HepG2 (cell line): ENCODE results near the gene NDUFS7. TPM values are rescaled to one million over a fixed set of nuclear protein-coding genes. Genes with fewer than 3 reads are reported as not detected.

Experiments
- ASH2L ChIP-seq: fragments of 300-600, 200-600 bp; sonication (generic); IDR thresholded peaks from 2 replicates; pipeline ENCODE4 v1.7.0; 2017; ENCODE audit warnings: low read depth, mild to moderate bottlenecking, moderate library complexity, mixed read lengths, low read length; ENCODE audit not compliant: insufficient read length
- ATF7 ChIP-seq, 2 experiments: fragments of 450-650 bp in 1 of 2; sonication (generic) in 1 of 2; formaldehyde crosslinking in 1 of 2; IDR thresholded peaks; 2 replicates each; pipeline versions ENCODE4 v1.4.0 to v1.6.1; 2016 to 2020; ENCODE audit warnings: antibody characterized with exemption in 1 of 2, mild to moderate bottlenecking in 1 of 2, missing genetic modification reagents in 1 of 2
- CBFB ChIP-seq: sonication (generic); formaldehyde crosslinking; IDR thresholded peaks from 2 replicates; pipeline ENCODE4 v1.4.0; 2020; ENCODE audit warnings: missing genetic modification reagents
- DR1 ChIP-seq: sonication (generic); formaldehyde crosslinking; IDR thresholded peaks from 2 replicates; pipeline ENCODE4 v1.8.0; 2021; ENCODE audit warnings: mild to moderate bottlenecking, missing genetic modification reagents, inconsistent platforms
- ELF3 ChIP-seq: IDR thresholded peaks from 2 replicates; pipeline ENCODE4 v1.6.1; 2016; ENCODE audit warnings: missing genetic modification reagents, missing compliant biosample characterization
- FOXK2 ChIP-seq: fragments of 450-650 bp; IDR thresholded peaks from 2 replicates; pipeline ENCODE4 v1.6.1; 2016
- HMGA1 ChIP-seq: sonication (generic); formaldehyde crosslinking; conservative IDR thresholded peaks from 2 replicates; pipeline ENCODE4 v1.4.0; 2020; ENCODE audit warnings: missing genetic modification reagents
- IRX3 ChIP-seq: sonication (generic); formaldehyde crosslinking; IDR thresholded peaks from 2 replicates; pipeline ENCODE4 v1.8.1; 2023; ENCODE audit warnings: mild to moderate bottlenecking, low read depth, missing genetic modification reagents, borderline replicate concordance
- MXI1 ChIP-seq: IDR thresholded peaks from 3 replicates; pipeline ENCODE4 v1.6.1; 2012; ENCODE audit warnings: low read depth, low read length, inconsistent platforms, borderline replicate concordance
- NCOR1 ChIP-seq: fragments of 200-600 bp; sonication (generic); IDR thresholded peaks from 2 replicates; pipeline ENCODE4 v1.7.0; 2017; ENCODE audit warnings: antibody characterized with exemption, low read length, borderline replicate concordance
- NFKBIZ ChIP-seq: IDR thresholded peaks from 2 replicates; pipeline ENCODE4 v1.6.1; 2018; ENCODE audit warnings: missing genetic modification reagents, missing compliant biosample characterization
- PHF8 ChIP-seq: sonication (generic); formaldehyde crosslinking; IDR thresholded peaks from 2 replicates; pipeline ENCODE4 v1.5.0; 2020; ENCODE audit warnings: missing genetic modification reagents
- POLR2AphosphoS5 ChIP-seq: IDR thresholded peaks from 2 replicates; pipeline ENCODE4 v1.6.1; 2012; ENCODE audit warnings: low read depth, low read length
- SNAI1 ChIP-seq: sonication (generic); formaldehyde crosslinking; IDR thresholded peaks from 2 replicates; pipeline ENCODE4 v1.5.0; 2020; ENCODE audit warnings: mild to moderate bottlenecking, missing genetic modification reagents, borderline replicate concordance
- SOX13 ChIP-seq, 3 experiments: fragments of 450-650 bp in 1 of 3; sonication (generic) in 1 of 3; formaldehyde crosslinking in 1 of 3; IDR thresholded peaks in 2 of 3; conservative IDR thresholded peaks in 1 of 3; 2 replicates each; pipeline versions ENCODE4 v1.5.0 to v1.6.1; 2016 to 2020; ENCODE audit warnings: antibody characterized with exemption in 1 of 3, mild to moderate bottlenecking in 1 of 3, missing compliant biosample characterization in 1 of 3, missing genetic modification reagents in 1 of 3, moderate library complexity in 1 of 3
- SP1 ChIP-seq, 2 experiments: fragments of 450-650 bp in 1 of 2; sonication (generic) in 1 of 2; formaldehyde crosslinking in 1 of 2; IDR thresholded peaks; 2 replicates each; pipeline versions ENCODE4 v1.4.0 to v1.6.1; 2016 to 2020; ENCODE audit warnings: missing genetic modification reagents in 1 of 2
- TMF1 ChIP-seq: sonication (generic); formaldehyde crosslinking; IDR thresholded peaks from 2 replicates; pipeline ENCODE4 v1.8.1; 2022; ENCODE audit warnings: low read depth, missing genetic modification reagents
- ZFP41 ChIP-seq: sonication (generic); formaldehyde crosslinking; IDR thresholded peaks from 2 replicates; pipeline ENCODE4 v1.4.0; 2020; ENCODE audit warnings: mild to moderate bottlenecking, missing genetic modification reagents, borderline replicate concordance
- ZNF234 ChIP-seq: sonication (generic); formaldehyde crosslinking; conservative IDR thresholded peaks from 2 replicates; pipeline ENCODE4 v1.5.1; 2020; ENCODE audit warnings: mild to moderate bottlenecking, missing genetic modification reagents
- ZNF552 ChIP-seq: sonication (generic); formaldehyde crosslinking; IDR thresholded peaks from 2 replicates; pipeline ENCODE4 v1.9.0; 2022; ENCODE audit warnings: missing genetic modification reagents, mild to moderate bottlenecking, borderline replicate concordance
- ZNF780A ChIP-seq: sonication (generic); formaldehyde crosslinking; IDR thresholded peaks from 2 replicates; pipeline ENCODE4 v1.8.0; 2022; ENCODE audit warnings: mild to moderate bottlenecking, missing genetic modification reagents, moderate library complexity
- ZZZ3 ChIP-seq: sonication (generic); formaldehyde crosslinking; IDR thresholded peaks from 2 replicates; pipeline ENCODE4 v1.4.0; 2020; ENCODE audit warnings: missing genetic modification reagents, mild to moderate bottlenecking, borderline replicate concordance
- polyA plus RNA-seq, 8 experiments: library from polyadenylated mRNA; depleted of rRNA in 3 of 8; stranded (reverse) in 7 of 8; unstranded in 1 of 8; fragments of >200 nt; fragmentation: Illumina TruSeq in 4 of 8; extraction: Trizol in 4 of 8; gene quantifications; 2 replicates each; pipeline versions ENCODE4 v1.2.1 to v1.2.3, GENCODE V29; 2011 to 2016; ENCODE audit warnings: low read depth in 4 of 8, missing spikeins in 1 of 8, mixed read lengths in 1 of 8; ENCODE audit not compliant: insufficient read depth in 1 of 8
- total RNA-seq, 5 experiments: library from RNA; depleted of rRNA; stranded (reverse); fragments of >200 nt; fragmentation: Illumina TruSeq; extraction: Trizol; gene quantifications; 2 replicates each; pipeline ENCODE4 v1.2.3, GENCODE V29; 2016; ENCODE audit warnings: low read depth in 1 of 5
- TF ChIP-seq, protein P1 (sequence below): sonication (generic); formaldehyde crosslinking; IDR thresholded peaks from 2 replicates; pipeline ENCODE4 v1.4.0; 2020; ENCODE audit warnings: missing genetic modification reagents, borderline replicate concordance
- TF ChIP-seq, protein P2 (sequence below): sonication (generic); formaldehyde crosslinking; IDR thresholded peaks from 2 replicates; pipeline ENCODE4 v1.4.0; 2020; ENCODE audit warnings: missing genetic modification reagents

The NDUFS7 gene
- total and polyA plus RNA-seq, 2 of the 13 experiments (the other 11 are each of a cell fraction or from before 2014, with no cell fraction given) = 34.3 to 66.9 TPM

DNA sequence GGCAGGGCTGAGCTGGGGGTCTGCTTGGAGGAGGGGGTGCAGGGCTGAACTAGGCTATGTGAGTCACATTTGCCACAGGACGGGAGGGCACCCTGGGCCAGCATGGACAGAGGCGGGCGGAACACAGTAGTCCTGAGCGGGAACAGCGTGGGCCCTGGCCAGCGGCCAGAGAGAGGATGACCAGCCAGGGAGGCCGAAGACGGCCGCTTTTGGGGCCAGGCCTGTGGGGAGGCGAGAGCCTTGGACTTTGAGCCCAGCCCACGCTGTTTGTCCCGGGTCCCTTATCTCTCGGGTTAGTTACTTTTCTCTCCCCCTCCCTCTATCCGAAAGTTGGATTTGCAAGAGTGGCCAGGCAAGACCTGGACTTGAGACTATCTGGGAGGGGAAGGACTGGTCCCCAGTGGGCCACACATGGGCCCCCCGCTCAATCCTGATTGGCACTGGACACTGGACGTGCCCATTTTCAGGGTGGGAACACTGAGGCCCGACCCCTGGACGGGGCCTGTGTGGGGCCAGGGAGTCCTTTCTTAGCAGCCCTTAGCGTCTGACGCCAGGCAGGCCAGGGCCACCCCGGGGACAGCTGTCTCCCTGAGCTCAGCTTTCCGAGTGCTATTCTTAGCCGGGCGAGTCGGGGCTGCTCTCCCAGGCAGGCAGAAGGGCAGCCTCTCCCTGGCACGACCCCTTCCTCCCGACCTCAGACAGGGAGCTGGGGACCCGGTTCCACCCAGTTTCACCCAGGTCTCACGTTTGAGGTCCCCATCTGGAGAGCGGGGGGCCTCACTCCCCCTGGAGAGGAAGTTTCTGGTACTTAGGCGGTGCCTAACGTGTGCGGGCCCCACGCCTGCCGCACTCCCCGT, 16.8 kb downstream of the NDUFS7 start (continued):
- TF ChIP-seq NCOR1 = peak; percentile 86
- peak; percentile 27; the same call in 1 of the 2 replicates for TF ChIP-seq ZNF552 (CRISPR knock-in tag)
- no peak for TF ChIP-seq FOXK2
- TF ChIP-seq SOX13 (IDR thresholded peaks at IDR 0.05) = no peak
- TF ChIP-seq SOX13 (CRISPR knock-in tag; conservative IDR thresholded peaks at IDR 0.05 in 1 of 2, IDR thresholded peaks at IDR 0.05 in 1 of 2) = peak in 1 of 2 experiments; percentile 64; a peak in 2 of 4 replicates
- no peak for TF ChIP-seq IRX3 (CRISPR knock-in tag)
- TF ChIP-seq POLR2AphosphoS5 = peak; percentile 54; the same call in 1 of the 2 replicates
- TF ChIP-seq, protein P1, sequence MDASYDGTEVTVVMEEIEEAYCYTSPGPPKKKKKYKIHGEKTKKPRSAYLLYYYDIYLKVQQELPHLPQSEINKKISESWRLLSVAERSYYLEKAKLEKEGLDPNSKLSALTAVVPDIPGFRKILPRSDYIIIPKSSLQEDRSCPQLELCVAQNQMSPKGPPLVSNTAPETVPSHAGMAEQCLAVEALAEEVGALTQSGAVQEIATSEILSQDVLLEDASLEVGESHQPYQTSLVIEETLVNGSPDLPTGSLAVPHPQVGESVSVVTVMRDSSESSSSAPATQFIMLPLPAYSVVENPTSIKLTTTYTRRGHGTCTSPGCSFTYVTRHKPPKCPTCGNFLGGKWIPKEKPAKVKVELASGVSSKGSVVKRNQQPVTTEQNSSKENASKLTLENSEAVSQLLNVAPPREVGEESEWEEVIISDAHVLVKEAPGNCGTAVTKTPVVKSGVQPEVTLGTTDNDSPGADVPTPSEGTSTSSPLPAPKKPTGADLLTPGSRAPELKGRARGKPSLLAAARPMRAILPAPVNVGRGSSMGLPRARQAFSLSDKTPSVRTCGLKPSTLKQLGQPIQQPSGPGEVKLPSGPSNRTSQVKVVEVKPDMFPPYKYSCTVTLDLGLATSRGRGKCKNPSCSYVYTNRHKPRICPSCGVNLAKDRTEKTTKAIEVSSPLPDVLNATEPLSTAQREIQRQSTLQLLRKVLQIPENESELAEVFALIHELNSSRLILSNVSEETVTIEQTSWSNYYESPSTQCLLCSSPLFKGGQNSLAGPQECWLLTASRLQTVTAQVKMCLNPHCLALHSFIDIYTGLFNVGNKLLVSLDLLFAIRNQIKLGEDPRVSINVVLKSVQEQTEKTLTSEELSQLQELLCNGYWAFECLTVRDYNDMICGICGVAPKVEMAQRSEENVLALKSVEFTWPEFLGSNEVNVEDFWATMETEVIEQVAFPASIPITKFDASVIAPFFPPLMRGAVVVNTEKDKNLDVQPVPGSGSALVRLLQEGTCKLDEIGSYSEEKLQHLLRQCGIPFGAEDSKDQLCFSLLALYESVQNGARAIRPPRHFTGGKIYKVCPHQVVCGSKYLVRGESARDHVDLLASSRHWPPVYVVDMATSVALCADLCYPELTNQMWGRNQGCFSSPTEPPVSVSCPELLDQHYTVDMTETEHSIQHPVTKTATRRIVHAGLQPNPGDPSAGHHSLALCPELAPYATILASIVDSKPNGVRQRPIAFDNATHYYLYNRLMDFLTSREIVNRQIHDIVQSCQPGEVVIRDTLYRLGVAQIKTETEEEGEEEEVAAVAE (CRISPR knock-in tag) = no peak; the same call in 1 of the 2 replicates
- TF ChIP-seq DR1 (CRISPR knock-in tag) = peak; percentile 63; the same call in 1 of the 2 replicates
- no peak for TF ChIP-seq HMGA1 (CRISPR knock-in tag)
- peak; percentile 29; the same call in 1 of the 2 replicates for TF ChIP-seq NFKBIZ
- 0 out of 2 replicates have a peak, but pooled peaks have one; percentile 44 for TF ChIP-seq ZNF234 (CRISPR knock-in tag)
- TF ChIP-seq, protein P2, sequence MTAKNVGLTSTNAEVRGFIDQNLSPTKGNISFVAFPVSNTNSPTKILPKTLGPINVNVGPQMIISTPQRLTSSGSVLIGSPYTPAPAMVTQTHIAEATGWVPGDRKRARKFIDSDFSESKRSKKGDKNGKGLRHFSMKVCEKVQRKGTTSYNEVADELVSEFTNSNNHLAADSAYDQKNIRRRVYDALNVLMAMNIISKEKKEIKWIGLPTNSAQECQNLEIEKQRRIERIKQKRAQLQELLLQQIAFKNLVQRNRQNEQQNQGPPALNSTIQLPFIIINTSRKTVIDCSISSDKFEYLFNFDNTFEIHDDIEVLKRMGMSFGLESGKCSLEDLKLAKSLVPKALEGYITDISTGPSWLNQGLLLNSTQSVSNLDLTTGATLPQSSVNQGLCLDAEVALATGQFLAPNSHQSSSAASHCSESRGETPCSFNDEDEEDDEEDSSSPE (CRISPR knock-in tag) = peak; percentile 71
- TF ChIP-seq SP1 (IDR thresholded peaks at IDR 0.05) = no peak
- peak; percentile 61 for TF ChIP-seq SP1 (CRISPR knock-in tag; IDR thresholded peaks at IDR 0.05)
- TF ChIP-seq ASH2L = no peak
- peak; percentile 13; the same call in 1 of the 2 replicates for TF ChIP-seq CBFB
- TF ChIP-seq TMF1 (CRISPR knock-in tag) = no peak
- TF ChIP-seq ZNF780A (CRISPR knock-in tag) = no peak
- TF ChIP-seq MXI1 = peak; percentile 63; the same call in 1 of the 3 replicates
- no peak for TF ChIP-seq ZFP41 (CRISPR knock-in tag)
- TF ChIP-seq ATF7 (IDR thresholded peaks at IDR 0.05) = no peak
- peak; percentile 37; the same call in 1 of the 2 replicates for TF ChIP-seq ATF7 (CRISPR knock-in tag; IDR thresholded peaks at IDR 0.05)
- peak; percentile 56 for TF ChIP-seq PHF8 (CRISPR knock-in tag)
- peak; percentile 25 for TF ChIP-seq ZZZ3 (CRISPR knock-in tag)
- no peak for TF ChIP-seq SNAI1
- peak; percentile 27; the same call in 1 of the 2 replicates for TF ChIP-seq ELF3
